Tibial artery (tissue), 4 donors: ENCODE results near the gene CFAP299.

ENCODE experiments used
- DNase-seq, 2 donors: peaks; one replicate each; pipeline ENCODE4 v3.0.0-alpha.2; 2019
- H3K27ac ChIP-seq, 2 donors: fragments of 200-600 bp; sonication (generic) in 1 of 2; 1 replicate in 1 of 2; 2 replicates in 1 of 2; pipeline ENCODE4 v1.5.1; 2018 to 2019; ENCODE audit warnings: mild to moderate bottlenecking in 1 of 2
- H3K27me3 ChIP-seq, 2 donors: fragments of 200-600 bp; sonication (generic) in 1 of 2; one replicate each; pipeline versions ENCODE4 v1.5.1 to v1.6.0; 2016 to 2019
- H3K36me3 ChIP-seq, 3 donors: fragments of 200-600 bp; sonication (generic) in 2 of 3; one replicate each; pipeline ENCODE4 v1.5.1; 2016 to 2019; ENCODE audit warnings: mild to moderate bottlenecking in 2 of 3
- H3K4me1 ChIP-seq, 4 donors: fragments of 200-600 bp; sonication (generic) in 2 of 4; 1 replicate in 3 of 4; 2 replicates in 1 of 4; pipeline ENCODE4 v1.5.1; 2016 to 2019
- H3K4me3 ChIP-seq, 2 donors: fragments of 200-600 bp; sonication (generic) in 1 of 2; 1 replicate in 1 of 2; 2 replicates in 1 of 2; pipeline ENCODE4 v1.5.1; 2018 to 2019; ENCODE audit warnings: mild to moderate bottlenecking in 2 of 2
- H3K9me3 ChIP-seq, 3 donors: fragments of 200-600 bp; sonication (generic) in 1 of 3; one replicate each; pipeline ENCODE4 v1.5.1; 2016 to 2019
- CTCF ChIP-seq, 2 experiments: fragments of 200-600 bp in 1 of 2; fragments of 450-650 bp in 1 of 2; IDR thresholded peaks; one replicate each; pipeline ENCODE4 v1.5.1; 2017 to 2019; ENCODE audit warnings: antibody characterized with exemption in 2 of 2, mild to moderate bottlenecking in 1 of 2, moderate library complexity in 1 of 2
- intact Hi-C: fragments of 100-400 bp; cut with DNase I; formaldehyde crosslinking; loops from one replicate; pipeline ENCODE4 v1.15.0; 2023; ENCODE audit warnings: low total_unique reads

The CFAP299 gene

GRCh38 chr4:80538276-80538926 lies 202.9 kb downstream of the CFAP299 start:
- Histone ChIP-seq H3K36me3 (no peaks in the 10 kb centered on the region), H3K27me3 (no peaks in the 10 kb centered on the region), H3K9me3 (no peaks in the 10 kb centered on the region), H3K4me1 (no peaks in the 10 kb centered on the region), H3K4me3 (no peak overlapping the region), H3K27ac (no peak overlapping the region)
- no peak for DNase-seq
- TF ChIP-seq CTCF (IDR thresholded peaks at IDR 0.05), result no peak
- intact Hi-C loops, result no loop called here

- H3K27ac ChIP-seq, result no peak overlapping the region
- no peaks in the 10 kb centered on the region for H3K36me3 ChIP-seq
- no peaks in the 10 kb centered on the region for H3K4me1 ChIP-seq
- no peak for TF ChIP-seq CTCF (IDR thresholded peaks at IDR 0.05)
- no peaks in the 10 kb centered on the region for H3K9me3 ChIP-seq
- intact Hi-C loops, result no loop called here
- no peak for DNase-seq
- no peak overlapping the region for H3K4me3 ChIP-seq
- no peaks in the 10 kb centered on the region for H3K27me3 ChIP-seq
Observed at GRCh38 chr4:80539190-80539589, 203.7 kb downstream of the CFAP299 start.

GRCh38 chr4:80540349-80540748 lies 204.8 kb downstream of the CFAP299 start:
- H3K36me3 ChIP-seq, result no peaks in the 10 kb centered on the region
- no peak for TF ChIP-seq CTCF (IDR thresholded peaks at IDR 0.05)
- intact Hi-C loops, result no loop called here
- no peak for DNase-seq
- no peak overlapping the region for H3K4me3 ChIP-seq
- H3K4me1 ChIP-seq, result no peaks in the 10 kb centered on the region
- no peak overlapping the region for H3K27ac ChIP-seq
- no peaks in the 10 kb centered on the region for H3K27me3 ChIP-seq
- H3K9me3 ChIP-seq, result no peaks in the 10 kb centered on the region

GRCh38 chr4:80540785-80541469 lies 205.4 kb downstream of the CFAP299 start:
- Histone ChIP-seq H3K27ac (no peak overlapping the region), H3K4me3 (no peak overlapping the region), H3K9me3 (no peaks in the 10 kb centered on the region), H3K27me3 (no peaks in the 10 kb centered on the region), H3K4me1 (no peaks in the 10 kb centered on the region), H3K36me3 (no peaks in the 10 kb centered on the region)
- TF ChIP-seq CTCF (IDR thresholded peaks at IDR 0.05), result no peak
- no peak for DNase-seq
- intact Hi-C loops, result no loop called here

GRCh38 chr4:80542747-80543146 lies 207.2 kb downstream of the CFAP299 start:
- Histone ChIP-seq H3K4me3 (no peak overlapping the region), H3K27ac (no peak overlapping the region), H3K9me3 (no peaks in the 10 kb centered on the region), H3K27me3 (no peaks in the 10 kb centered on the region), H3K4me1 (no peaks in the 10 kb centered on the region), H3K36me3 (no peaks in the 10 kb centered on the region)
- no peak for TF ChIP-seq CTCF (IDR thresholded peaks at IDR 0.05)
- intact Hi-C loops, result no loop called here
- no peak for DNase-seq
